HepG2 (cell line): Measurements from ENCODE around the gene ZNRF4. TPM values are rescaled to one million over a fixed set of nuclear protein-coding genes. Genes with fewer than 3 reads are reported as not detected.
A peak's percentile ranks its signal among the peaks of the same experiment; 100 is the strongest.

Experiments used
- ATAC-seq: fragments of 200-7000 bp; cut with Tn5 transposase; 3 replicates; pipeline ENCODE4 v1.9.1; 2020; ENCODE audit warnings: mild to moderate bottlenecking, moderate library complexity
- BruUV-seq: library from RNA; stranded (reverse); fragments of 400-500 nt; replicated peaks from 2 replicates; lab custom pipeline; 2021; lab: Mats Ljungman, UMichigan
- CTCF ChIA-PET: fragments of 300-600 bp; formaldehyde crosslinking; extraction: SDS; loops from one replicate; lab custom pipeline; 2021; ENCODE audit warnings: low total read pairs, inconsistent platforms, low intra/inter-chr PET ratio; lab: Yijun Ruan, JAX
- POLR2A ChIA-PET: fragments of 350-600 bp; sonication (Branson Sonifier 250); formaldehyde crosslinking; loops from one replicate; lab custom pipeline; 2020; ENCODE audit warnings: antibody characterized with exemption, inconsistent platforms; lab: Yijun Ruan, JAX
- DNase-seq: peaks from one replicate; pipeline ENCODE4 v3.0.0-alpha.2; 2015; ENCODE audit warnings: low spot score
- FAIRE-seq: peaks from 3 replicates; lab custom pipeline; 2011; peaks lifted over from hg19 to GRCh38; lab: Jason Lieb, UNC
- H2AFZ ChIP-seq: one replicate; pipeline ENCODE4 v1.6.1; 2011; ENCODE audit warnings: low read length, inconsistent platforms
- H3K27ac ChIP-seq: fragments of 300-600 bp; 3 replicates; pipeline ENCODE4 v1.8.0; 2011; ENCODE audit warnings: mixed run types, mild to moderate bottlenecking, mixed read lengths, low read length, inconsistent platforms; ENCODE audit not compliant: insufficient read depth; ENCODE audit errors: extremely low read length
- H3K27me3 ChIP-seq, 2 experiments: fragments of 200-600 bp in 1 of 2; 2 replicates in 1 of 2; 3 replicates in 1 of 2; pipeline versions ENCODE4 v1.6.0 to v1.8.0; 2011; ENCODE audit warnings: low read length in 2 of 2, mild to moderate bottlenecking in 2 of 2, moderate library complexity in 2 of 2, inconsistent platforms in 1 of 2; ENCODE audit not compliant: insufficient read depth in 2 of 2, control insufficient read depth in 1 of 2
- H3K36me3 ChIP-seq, 2 experiments: fragments of 200-600 bp in 1 of 2; replicated peaks in 1 of 2; 2 replicates in 1 of 2; 3 replicates in 1 of 2; pipeline versions ENCODE4 v1.5.1 to v1.8.0; 2011; ENCODE audit warnings: low read length in 2 of 2, inconsistent platforms in 1 of 2; ENCODE audit not compliant: insufficient read depth in 2 of 2, control insufficient read depth in 1 of 2
- H3K4me1 ChIP-seq: 2 replicates; pipeline ENCODE4 v1.5.1; 2012; ENCODE audit warnings: low read length, inconsistent platforms; ENCODE audit not compliant: insufficient read depth
- H3K4me2 ChIP-seq: 2 replicates; pipeline ENCODE4 v1.6.0; 2011; ENCODE audit warnings: low read depth, low read length, inconsistent platforms
- H3K4me3 ChIP-seq, 3 experiments: fragments of 200-600 bp in 1 of 3; sonication (generic), shearing (Covaris generic) in 1 of 3; replicated peaks in 1 of 3; 2 replicates each; pipeline ENCODE4 v1.5.1; 2011 to 2016; ENCODE audit warnings: low read length in 3 of 3, inconsistent platforms in 2 of 3, low read depth in 2 of 3, mild to moderate bottlenecking in 2 of 3, control low read depth in 1 of 3, mixed read lengths in 1 of 3; ENCODE audit not compliant: insufficient read depth in 1 of 3
- H3K79me2 ChIP-seq: one replicate; pipeline ENCODE4 v1.6.1; 2011; ENCODE audit warnings: low read length, inconsistent platforms; ENCODE audit not compliant: insufficient read depth
- H3K9ac ChIP-seq: 2 replicates; pipeline ENCODE4 v1.6.0; 2011; ENCODE audit warnings: mild to moderate bottlenecking, low read depth, low read length, inconsistent platforms; ENCODE audit not compliant: insufficient read depth
- H3K9me3 ChIP-seq: 2 replicates; pipeline ENCODE4 v1.5.1; 2012; ENCODE audit warnings: mild to moderate bottlenecking, low read length
- H4K20me1 ChIP-seq: 2 replicates; pipeline ENCODE4 v1.6.0; 2011; ENCODE audit warnings: inconsistent platforms, mild to moderate bottlenecking, low read length, moderate library complexity; ENCODE audit not compliant: insufficient read depth
- ATF1 ChIP-seq: IDR thresholded peaks from 2 replicates; pipeline ENCODE4 v1.6.1; 2016; ENCODE audit warnings: mild to moderate bottlenecking, control low read depth
- CCDC6 ChIP-seq: sonication (generic); formaldehyde crosslinking; IDR thresholded peaks from 2 replicates; pipeline ENCODE4 v1.8.1; 2022; ENCODE audit warnings: mild to moderate bottlenecking, missing genetic modification reagents, moderate library complexity
- JUNB ChIP-seq: sonication (generic); formaldehyde crosslinking; IDR thresholded peaks from 2 replicates; pipeline ENCODE4 v1.8.0; 2022; ENCODE audit warnings: missing genetic modification reagents, mild to moderate bottlenecking, borderline replicate concordance
- POLR2G ChIP-seq: fragments of 200-400 bp; formaldehyde crosslinking; IDR thresholded peaks from 2 replicates; pipeline ENCODE4 v1.6.1; 2018; ENCODE audit warnings: mild to moderate bottlenecking, low read depth, low read length, moderate library complexity
- STAG1 ChIP-seq: sonication (generic); formaldehyde crosslinking; IDR thresholded peaks from 2 replicates; pipeline ENCODE4 v1.4.0; 2020; ENCODE audit warnings: missing genetic modification reagents
- TCF7L2 ChIP-seq: IDR thresholded peaks from 2 replicates; pipeline ENCODE4 v1.6.1; 2011; ENCODE audit warnings: mild to moderate bottlenecking, low read depth, low read length, moderate library complexity
- YEATS2 ChIP-seq: sonication (generic); formaldehyde crosslinking; IDR thresholded peaks from 2 replicates; pipeline ENCODE4 v1.4.0; 2020; ENCODE audit warnings: missing genetic modification reagents, borderline replicate concordance
- ZBTB3 ChIP-seq: sonication (generic); formaldehyde crosslinking; IDR thresholded peaks from 2 replicates; pipeline ENCODE4 v1.4.0; 2020; ENCODE audit warnings: low read depth, mild to moderate bottlenecking, moderate library complexity, missing genetic modification reagents, borderline replicate concordance
- ZMAT3 ChIP-seq: sonication (generic); formaldehyde crosslinking; conservative IDR thresholded peaks from 2 replicates; pipeline ENCODE4 v1.7.0; 2021; ENCODE audit warnings: missing genetic modification reagents
- ZNF468 ChIP-seq: sonication (generic); formaldehyde crosslinking; IDR thresholded peaks from 2 replicates; pipeline ENCODE4 v1.8.0; 2022; ENCODE audit warnings: mild to moderate bottlenecking, moderate library complexity, missing genetic modification reagents
- ZNF567 ChIP-seq: sonication (generic); formaldehyde crosslinking; IDR thresholded peaks from 2 replicates; pipeline ENCODE4 v1.8.1; 2023; ENCODE audit warnings: mild to moderate bottlenecking, missing genetic modification reagents, borderline replicate concordance
- WGBS: methylation state at CpG from one replicate; pipeline ENCODE4 v1.1.6; 2017; ENCODE audit warnings: low lambda C conversion rate; 5-methylcytosine and 5-hydroxymethylcytosine counted together
- in situ Hi-C: cut with HindIII; loops from 2 replicates; pipeline ENCODE4 v1.10.0; 2017; ENCODE audit warnings: low pct_unique_long_range_greater_than_20kb; ENCODE audit not compliant: extremely low pct_ligation_motif_present
- intact Hi-C: fragments of 100-400 bp; cut with micrococcal nuclease; formaldehyde crosslinking; loops from one replicate; pipeline ENCODE4 v1.10.0; 2022; ENCODE audit not compliant: unreplicated experiment
- polyA plus RNA-seq, 8 experiments: library from polyadenylated mRNA; depleted of rRNA in 3 of 8; stranded (reverse) in 7 of 8; unstranded in 1 of 8; fragments of >200 nt; fragmentation: Illumina TruSeq in 4 of 8; extraction: Trizol in 4 of 8; gene quantifications; 2 replicates each; pipeline versions ENCODE4 v1.2.1 to v1.2.3, GENCODE V29; 2011 to 2016; ENCODE audit warnings: low read depth in 4 of 8, missing spikeins in 1 of 8, mixed read lengths in 1 of 8; ENCODE audit not compliant: insufficient read depth in 1 of 8
- total RNA-seq, 5 experiments: library from RNA; depleted of rRNA; stranded (reverse); fragments of >200 nt; fragmentation: Illumina TruSeq; extraction: Trizol; gene quantifications; 2 replicates each; pipeline ENCODE4 v1.2.3, GENCODE V29; 2016; ENCODE audit warnings: low read depth in 1 of 5
- TF ChIP-seq, protein P1 (sequence below): sonication (generic); formaldehyde crosslinking; IDR thresholded peaks from 2 replicates; pipeline ENCODE4 v1.5.0; 2020; ENCODE audit warnings: missing genetic modification reagents
- TF ChIP-seq, protein P2 (sequence below): sonication (generic); formaldehyde crosslinking; IDR thresholded peaks from 2 replicates; pipeline ENCODE4 v1.5.0; 2020; ENCODE audit warnings: mild to moderate bottlenecking, missing genetic modification reagents, moderate library complexity
- TF ChIP-seq, protein P3 (sequence below): sonication (generic); formaldehyde crosslinking; IDR thresholded peaks from 2 replicates; pipeline ENCODE4 v1.9.0; 2021; ENCODE audit warnings: missing genetic modification reagents, mild to moderate bottlenecking, borderline replicate concordance
- TF ChIP-seq, protein P4 (sequence below): sonication (generic); formaldehyde crosslinking; IDR thresholded peaks from 2 replicates; pipeline ENCODE4 v1.4.0; 2020; ENCODE audit warnings: missing genetic modification reagents, low read depth, mild to moderate bottlenecking, borderline replicate concordance
- TF ChIP-seq, protein P5 (sequence below): sonication (generic); formaldehyde crosslinking; IDR thresholded peaks from 2 replicates; pipeline ENCODE4 v1.4.0; 2020; ENCODE audit warnings: mild to moderate bottlenecking, missing genetic modification reagents

ZNRF4 gene
- total and polyA plus RNA-seq, 2 of the 13 experiments (the other 11 are each of a cell fraction or from before 2014, with no cell fraction given): not detected

DNA sequence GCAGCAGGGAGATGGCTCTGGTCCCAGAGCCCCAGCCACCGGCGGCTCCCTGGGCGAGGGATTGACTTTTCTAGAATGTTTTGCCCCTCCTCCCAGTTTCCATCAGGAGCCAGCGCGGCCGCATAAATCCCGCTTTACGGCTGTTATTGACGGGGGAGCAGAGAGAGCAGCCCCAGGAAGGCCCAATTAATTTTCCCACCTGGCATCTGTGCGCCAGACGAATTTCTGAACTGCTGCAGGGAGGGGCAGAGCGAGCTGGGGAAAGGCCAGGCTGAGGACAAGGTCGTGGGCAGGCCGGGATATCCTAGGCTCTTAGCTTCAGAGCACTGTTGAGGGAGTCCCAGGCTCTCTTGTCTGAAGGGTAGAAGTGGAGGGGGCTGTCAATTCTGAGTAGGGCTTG lies 24.7 kb downstream of the ZNRF4 start (continued):
- no peak for TF ChIP-seq YEATS2
- TF ChIP-seq, protein P1, sequence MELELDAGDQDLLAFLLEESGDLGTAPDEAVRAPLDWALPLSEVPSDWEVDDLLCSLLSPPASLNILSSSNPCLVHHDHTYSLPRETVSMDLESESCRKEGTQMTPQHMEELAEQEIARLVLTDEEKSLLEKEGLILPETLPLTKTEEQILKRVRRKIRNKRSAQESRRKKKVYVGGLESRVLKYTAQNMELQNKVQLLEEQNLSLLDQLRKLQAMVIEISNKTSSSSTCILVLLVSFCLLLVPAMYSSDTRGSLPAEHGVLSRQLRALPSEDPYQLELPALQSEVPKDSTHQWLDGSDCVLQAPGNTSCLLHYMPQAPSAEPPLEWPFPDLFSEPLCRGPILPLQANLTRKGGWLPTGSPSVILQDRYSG (CRISPR knock-in tag): no peak
- TF ChIP-seq, all 625 proteins: peak for 0

DNA sequence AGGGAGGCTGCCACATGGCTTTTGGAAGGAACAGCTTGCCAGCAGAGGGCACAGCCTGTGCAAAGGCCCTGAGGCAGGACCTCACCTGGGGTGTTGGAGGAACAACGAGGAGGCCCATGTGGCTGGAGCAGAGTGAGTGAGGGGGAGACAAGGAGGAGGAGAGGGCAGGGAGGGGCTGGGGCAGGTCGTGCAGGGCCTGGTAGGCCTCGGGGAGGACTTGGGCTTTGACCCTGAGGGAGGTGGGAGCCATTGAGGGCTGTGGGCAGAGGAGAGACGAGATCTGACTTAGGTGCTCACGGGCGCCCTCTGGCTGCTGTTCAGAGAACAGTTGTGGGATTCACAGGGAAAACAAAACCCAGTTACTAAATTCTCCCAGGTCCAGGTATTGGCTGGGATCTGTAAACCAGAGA lies 25.2 kb downstream of the ZNRF4 start:
- intact Hi-C loops: loop anchor here (10.0 kb wide), 1 partner anchor 126 kb away; no protein-coding TSS in a partner anchor
- Histone ChIP-seq H2AFZ (no peak overlapping the region), H3K36me3 (no peaks in the 10 kb centered on the region), H3K9ac (no peak overlapping the region), H3K4me2 (no peak overlapping the region), H3K27me3 (no peaks in the 10 kb centered on the region), H3K79me2 (no peaks in the 10 kb centered on the region), H3K4me3 (no peak overlapping the region), H3K27ac (no peak overlapping the region), H4K20me1 (no peaks in the 10 kb centered on the region), H3K9me3 (peaks cover 11% of the 10 kb centered on the region), H3K4me1 (peaks cover 26% of the 10 kb centered on the region)
- ATAC-seq: no peak
- in situ Hi-C loops: no loop called here
- WGBS: 19% methylated on average over 3 of the region's 6 CpGs
- BruUV-seq: no TSS peak
- no peak for FAIRE-seq
- POLR2A ChIA-PET: no interaction called here
- CTCF ChIA-PET: no interaction called here
- peak; percentile 30 for DNase-seq
- TF ChIP-seq, protein P2, sequence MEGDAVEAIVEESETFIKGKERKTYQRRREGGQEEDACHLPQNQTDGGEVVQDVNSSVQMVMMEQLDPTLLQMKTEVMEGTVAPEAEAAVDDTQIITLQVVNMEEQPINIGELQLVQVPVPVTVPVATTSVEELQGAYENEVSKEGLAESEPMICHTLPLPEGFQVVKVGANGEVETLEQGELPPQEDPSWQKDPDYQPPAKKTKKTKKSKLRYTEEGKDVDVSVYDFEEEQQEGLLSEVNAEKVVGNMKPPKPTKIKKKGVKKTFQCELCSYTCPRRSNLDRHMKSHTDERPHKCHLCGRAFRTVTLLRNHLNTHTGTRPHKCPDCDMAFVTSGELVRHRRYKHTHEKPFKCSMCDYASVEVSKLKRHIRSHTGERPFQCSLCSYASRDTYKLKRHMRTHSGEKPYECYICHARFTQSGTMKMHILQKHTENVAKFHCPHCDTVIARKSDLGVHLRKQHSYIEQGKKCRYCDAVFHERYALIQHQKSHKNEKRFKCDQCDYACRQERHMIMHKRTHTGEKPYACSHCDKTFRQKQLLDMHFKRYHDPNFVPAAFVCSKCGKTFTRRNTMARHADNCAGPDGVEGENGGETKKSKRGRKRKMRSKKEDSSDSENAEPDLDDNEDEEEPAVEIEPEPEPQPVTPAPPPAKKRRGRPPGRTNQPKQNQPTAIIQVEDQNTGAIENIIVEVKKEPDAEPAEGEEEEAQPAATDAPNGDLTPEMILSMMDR (CRISPR knock-in tag): peak; percentile 68
- no peak for TF ChIP-seq ZNF468 (CRISPR knock-in tag)
- no peak for TF ChIP-seq CCDC6 (CRISPR knock-in tag)
- no peak for TF ChIP-seq ATF1
- no peak for TF ChIP-seq ZBTB3
- TF ChIP-seq, protein P3, sequence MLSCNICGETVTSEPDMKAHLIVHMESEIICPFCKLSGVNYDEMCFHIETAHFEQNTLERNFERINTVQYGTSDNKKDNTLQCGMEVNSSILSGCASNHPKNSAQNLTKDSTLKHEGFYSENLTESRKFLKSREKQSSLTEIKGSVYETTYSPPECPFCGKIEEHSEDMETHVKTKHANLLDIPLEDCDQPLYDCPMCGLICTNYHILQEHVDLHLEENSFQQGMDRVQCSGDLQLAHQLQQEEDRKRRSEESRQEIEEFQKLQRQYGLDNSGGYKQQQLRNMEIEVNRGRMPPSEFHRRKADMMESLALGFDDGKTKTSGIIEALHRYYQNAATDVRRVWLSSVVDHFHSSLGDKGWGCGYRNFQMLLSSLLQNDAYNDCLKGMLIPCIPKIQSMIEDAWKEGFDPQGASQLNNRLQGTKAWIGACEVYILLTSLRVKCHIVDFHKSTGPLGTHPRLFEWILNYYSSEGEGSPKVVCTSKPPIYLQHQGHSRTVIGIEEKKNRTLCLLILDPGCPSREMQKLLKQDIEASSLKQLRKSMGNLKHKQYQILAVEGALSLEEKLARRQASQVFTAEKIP (CRISPR knock-in tag): no peak
- no peak for TF ChIP-seq TCF7L2
- no peak for TF ChIP-seq ZNF567 (CRISPR knock-in tag)
- no peak for TF ChIP-seq POLR2G
- peak; percentile 42 for TF ChIP-seq STAG1
- TF ChIP-seq, protein P4, sequence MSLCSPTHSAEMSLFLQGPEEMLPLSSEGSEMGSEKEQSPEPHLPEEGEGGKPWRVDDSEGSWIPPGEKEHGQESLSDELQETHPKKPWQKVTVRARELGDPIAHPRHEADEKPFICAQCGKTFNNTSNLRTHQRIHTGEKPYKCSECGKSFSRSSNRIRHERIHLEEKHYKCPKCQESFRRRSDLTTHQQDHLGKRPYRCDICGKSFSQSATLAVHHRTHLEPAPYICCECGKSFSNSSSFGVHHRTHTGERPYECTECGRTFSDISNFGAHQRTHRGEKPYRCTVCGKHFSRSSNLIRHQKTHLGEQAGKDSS (CRISPR knock-in tag): 0 out of 2 replicates have a peak, but pooled peaks have one; percentile 43
- TF ChIP-seq ZMAT3 (CRISPR knock-in tag): no peak
- TF ChIP-seq, protein P5, sequence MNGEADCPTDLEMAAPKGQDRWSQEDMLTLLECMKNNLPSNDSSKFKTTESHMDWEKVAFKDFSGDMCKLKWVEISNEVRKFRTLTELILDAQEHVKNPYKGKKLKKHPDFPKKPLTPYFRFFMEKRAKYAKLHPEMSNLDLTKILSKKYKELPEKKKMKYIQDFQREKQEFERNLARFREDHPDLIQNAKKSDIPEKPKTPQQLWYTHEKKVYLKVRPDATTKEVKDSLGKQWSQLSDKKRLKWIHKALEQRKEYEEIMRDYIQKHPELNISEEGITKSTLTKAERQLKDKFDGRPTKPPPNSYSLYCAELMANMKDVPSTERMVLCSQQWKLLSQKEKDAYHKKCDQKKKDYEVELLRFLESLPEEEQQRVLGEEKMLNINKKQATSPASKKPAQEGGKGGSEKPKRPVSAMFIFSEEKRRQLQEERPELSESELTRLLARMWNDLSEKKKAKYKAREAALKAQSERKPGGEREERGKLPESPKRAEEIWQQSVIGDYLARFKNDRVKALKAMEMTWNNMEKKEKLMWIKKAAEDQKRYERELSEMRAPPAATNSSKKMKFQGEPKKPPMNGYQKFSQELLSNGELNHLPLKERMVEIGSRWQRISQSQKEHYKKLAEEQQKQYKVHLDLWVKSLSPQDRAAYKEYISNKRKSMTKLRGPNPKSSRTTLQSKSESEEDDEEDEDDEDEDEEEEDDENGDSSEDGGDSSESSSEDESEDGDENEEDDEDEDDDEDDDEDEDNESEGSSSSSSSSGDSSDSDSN (CRISPR knock-in tag): no peak
- no peak for TF ChIP-seq JUNB
